Coronary artery (tissue), 2 donors: ENCODE results near the gene TOB1.

Experiments used
- DNase-seq: peaks from one replicate; pipeline ENCODE4 v3.0.0-alpha.2; 2017; ENCODE audit warnings: low spot score
- H3K27ac ChIP-seq, 2 donors: fragments of 200-600 bp; sonication (generic); one replicate each; pipeline ENCODE4 v1.5.1; 2016 to 2019
- H3K4me3 ChIP-seq: fragments of 200-600 bp; sonication (generic); 2 replicates; pipeline ENCODE4 v1.5.1; 2016; ENCODE audit warnings: mild to moderate bottlenecking, moderate library complexity
- TF ChIP-seq, protein P1 (sequence below): fragments of 200-600 bp; sonication (generic); IDR thresholded peaks from one replicate; pipeline ENCODE4 v1.5.1; 2019; ENCODE audit warnings: antibody characterized with exemption

TOB1 gene

DNA sequence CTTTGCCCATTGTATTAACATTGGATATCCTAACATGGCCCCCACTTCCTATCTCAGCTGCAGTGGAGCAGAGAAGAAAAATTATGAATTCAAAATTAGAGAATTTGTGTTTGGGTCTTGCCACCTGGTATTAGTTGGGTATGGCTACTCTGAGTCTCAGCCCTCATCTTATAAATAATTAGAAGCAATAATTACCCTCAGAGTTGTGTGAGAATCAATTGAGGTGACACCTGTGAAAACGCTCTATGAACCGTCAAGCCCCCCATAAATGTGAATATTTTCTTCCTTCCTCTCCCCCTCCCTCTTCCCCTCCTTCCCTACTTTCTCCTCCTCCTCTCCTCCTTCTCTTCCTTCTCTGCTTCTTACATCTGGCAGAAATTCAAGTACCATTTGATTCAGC, 8.9 kb upstream of the TOB1 start:
- no peak for DNase-seq
- no peak overlapping the region for H3K4me3 ChIP-seq
- no peak overlapping the region for H3K27ac ChIP-seq
- TF ChIP-seq, protein P1, sequence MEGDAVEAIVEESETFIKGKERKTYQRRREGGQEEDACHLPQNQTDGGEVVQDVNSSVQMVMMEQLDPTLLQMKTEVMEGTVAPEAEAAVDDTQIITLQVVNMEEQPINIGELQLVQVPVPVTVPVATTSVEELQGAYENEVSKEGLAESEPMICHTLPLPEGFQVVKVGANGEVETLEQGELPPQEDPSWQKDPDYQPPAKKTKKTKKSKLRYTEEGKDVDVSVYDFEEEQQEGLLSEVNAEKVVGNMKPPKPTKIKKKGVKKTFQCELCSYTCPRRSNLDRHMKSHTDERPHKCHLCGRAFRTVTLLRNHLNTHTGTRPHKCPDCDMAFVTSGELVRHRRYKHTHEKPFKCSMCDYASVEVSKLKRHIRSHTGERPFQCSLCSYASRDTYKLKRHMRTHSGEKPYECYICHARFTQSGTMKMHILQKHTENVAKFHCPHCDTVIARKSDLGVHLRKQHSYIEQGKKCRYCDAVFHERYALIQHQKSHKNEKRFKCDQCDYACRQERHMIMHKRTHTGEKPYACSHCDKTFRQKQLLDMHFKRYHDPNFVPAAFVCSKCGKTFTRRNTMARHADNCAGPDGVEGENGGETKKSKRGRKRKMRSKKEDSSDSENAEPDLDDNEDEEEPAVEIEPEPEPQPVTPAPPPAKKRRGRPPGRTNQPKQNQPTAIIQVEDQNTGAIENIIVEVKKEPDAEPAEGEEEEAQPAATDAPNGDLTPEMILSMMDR: no peak

DNA sequence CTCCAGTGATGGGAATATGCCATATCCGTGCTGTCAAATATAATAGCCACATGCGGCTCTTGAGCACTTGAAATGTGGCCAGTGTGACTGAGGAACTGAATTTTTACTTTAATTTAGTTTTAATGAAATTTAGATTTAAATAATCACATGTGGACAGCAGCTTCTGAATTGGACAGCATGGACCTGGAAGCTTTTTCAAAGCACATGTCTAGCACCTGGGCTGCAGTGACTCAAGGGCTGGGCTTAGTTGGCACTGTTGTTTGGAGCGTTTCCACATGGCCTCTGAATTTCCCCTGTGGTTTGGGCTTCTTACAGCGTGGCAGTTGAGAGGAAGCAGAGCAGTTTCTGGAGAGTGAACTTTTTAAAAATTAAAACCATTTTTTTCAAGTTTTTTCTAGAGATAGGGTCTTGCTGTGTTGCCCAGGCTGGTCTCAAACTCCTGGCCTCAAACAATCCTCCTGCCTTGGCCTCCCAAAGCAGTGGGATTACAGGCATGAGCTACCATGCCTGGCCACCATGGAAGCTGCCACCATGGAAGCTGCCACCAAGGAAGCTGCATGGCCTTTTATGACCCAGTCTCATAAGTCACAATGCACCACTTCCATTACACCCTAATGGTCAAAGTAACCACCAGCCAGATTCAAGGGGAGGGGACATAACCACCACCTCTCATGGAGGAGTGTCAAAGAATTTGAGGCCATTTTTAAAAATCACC, 6.7 kb upstream of the TOB1 start:
- peak overlapping the region; percentile 43 to 61 for H3K27ac ChIP-seq
- H3K4me3 ChIP-seq: no peak overlapping the region
- TF ChIP-seq, protein P1: no peak
- DNase-seq: peak; percentile 79

DNA sequence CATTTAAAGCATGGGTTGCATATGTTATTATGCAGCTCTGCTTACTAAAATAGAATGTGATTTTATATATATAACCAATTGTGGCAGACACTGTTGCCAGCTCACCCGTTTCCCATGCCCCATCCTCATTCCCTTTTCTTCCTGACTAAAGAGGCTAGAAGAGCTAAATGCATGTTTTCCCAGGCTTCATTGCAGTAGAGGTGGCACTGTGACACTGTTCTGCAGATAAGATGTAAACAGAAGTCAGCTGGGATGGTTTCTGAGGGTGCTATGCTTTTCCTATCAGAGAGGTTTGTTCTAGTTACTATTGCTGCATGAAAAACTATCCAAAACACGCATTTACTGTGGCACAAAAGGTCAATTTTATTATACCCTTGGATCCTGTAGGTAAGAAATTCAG, 5.7 kb upstream of the TOB1 start:
- TF ChIP-seq, protein P1: no peak
- peak; percentile 41 for DNase-seq
- Histone ChIP-seq H3K27ac (peak overlapping the region; percentile 28 to 42), H3K4me3 (no peak overlapping the region)

GRCh38 chr17:50871364-50871763, 5.2 kb upstream of the TOB1 start:
- no peak overlapping the region for H3K4me3 ChIP-seq
- no peak overlapping the region for H3K27ac ChIP-seq
- no peak for DNase-seq
- TF ChIP-seq, protein P1: no peak

DNA sequence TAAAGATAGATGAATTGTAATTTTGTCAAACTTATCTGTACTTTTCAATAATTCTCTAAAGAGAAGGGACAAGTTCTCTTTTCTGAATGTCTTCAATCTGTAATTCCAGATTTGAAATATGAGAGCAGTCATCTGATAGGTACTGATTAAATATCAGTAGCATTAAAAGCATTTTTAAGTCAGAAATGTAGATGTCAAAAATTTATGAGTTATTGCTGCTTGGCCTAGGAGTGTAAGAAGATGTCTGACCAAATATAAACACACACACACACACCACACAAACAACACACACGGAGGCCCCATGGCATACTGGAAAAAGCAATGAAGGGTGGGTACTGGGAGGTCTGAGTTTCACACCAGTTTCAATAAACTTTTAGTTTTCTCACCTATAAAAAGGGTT, 2.4 kb upstream of the TOB1 start:
- peak overlapping the region; percentile 99 for H3K27ac ChIP-seq
- TF ChIP-seq, protein P1: no peak
- no peak for DNase-seq
- H3K4me3 ChIP-seq: peak overlapping the region; percentile 96

- DNase-seq: no peak
- TF ChIP-seq, protein P1: no peak
- H3K27ac ChIP-seq: peak overlapping the region; percentile 99
- peak overlapping the region; percentile 96 for H3K4me3 ChIP-seq
These were observed 1.9 kb upstream of the TOB1 start for GRCh38 chr17:50868140-50868438.

- TF ChIP-seq, protein P1: no peak
- Histone ChIP-seq H3K4me3 (peak overlapping the region; percentile 96), H3K27ac (peak overlapping the region; percentile 99)
- peak; percentile 99 for DNase-seq
These were observed 1.4 kb upstream of the TOB1 start for GRCh38 chr17:50867363-50868139.
